ENCODE measurements around the gene NUSAP1.

- TF ChIP-seq CTCF (conservative IDR thresholded peaks at IDR 0.05 in 1 of 2, IDR thresholded peaks at IDR 0.05 in 1 of 2; ENCODE audit: low read depth in 1 of 2, low read length in 2 of 2) = no peak
- TF ChIP-seq EZH2 (IDR thresholded peaks at IDR 0.05; ENCODE audit: low read length, missing control alignments) = no peak
These were observed 1.4 kb upstream of the NUSAP1 start for GRCh38 chr15:41331281-41331680.
